GM19193 (cell line): Measurements from ENCODE around the gene CORO2A.

Experiments used
- POLR2A ChIP-seq: IDR thresholded peaks from 4 replicates; pipeline ENCODE4 v1.6.1; 2011; ENCODE audit not compliant: insufficient read depth, insufficient read length; ENCODE audit errors: extremely low read depth

Gene CORO2A, protein sequence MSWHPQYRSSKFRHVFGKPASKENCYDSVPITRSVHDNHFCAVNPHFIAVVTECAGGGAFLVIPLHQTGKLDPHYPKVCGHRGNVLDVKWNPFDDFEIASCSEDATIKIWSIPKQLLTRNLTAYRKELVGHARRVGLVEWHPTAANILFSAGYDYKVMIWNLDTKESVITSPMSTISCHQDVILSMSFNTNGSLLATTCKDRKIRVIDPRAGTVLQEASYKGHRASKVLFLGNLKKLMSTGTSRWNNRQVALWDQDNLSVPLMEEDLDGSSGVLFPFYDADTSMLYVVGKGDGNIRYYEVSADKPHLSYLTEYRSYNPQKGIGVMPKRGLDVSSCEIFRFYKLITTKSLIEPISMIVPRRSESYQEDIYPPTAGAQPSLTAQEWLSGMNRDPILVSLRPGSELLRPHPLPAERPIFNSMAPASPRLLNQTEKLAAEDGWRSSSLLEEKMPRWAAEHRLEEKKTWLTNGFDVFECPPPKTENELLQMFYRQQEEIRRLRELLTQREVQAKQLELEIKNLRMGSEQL

DNA sequence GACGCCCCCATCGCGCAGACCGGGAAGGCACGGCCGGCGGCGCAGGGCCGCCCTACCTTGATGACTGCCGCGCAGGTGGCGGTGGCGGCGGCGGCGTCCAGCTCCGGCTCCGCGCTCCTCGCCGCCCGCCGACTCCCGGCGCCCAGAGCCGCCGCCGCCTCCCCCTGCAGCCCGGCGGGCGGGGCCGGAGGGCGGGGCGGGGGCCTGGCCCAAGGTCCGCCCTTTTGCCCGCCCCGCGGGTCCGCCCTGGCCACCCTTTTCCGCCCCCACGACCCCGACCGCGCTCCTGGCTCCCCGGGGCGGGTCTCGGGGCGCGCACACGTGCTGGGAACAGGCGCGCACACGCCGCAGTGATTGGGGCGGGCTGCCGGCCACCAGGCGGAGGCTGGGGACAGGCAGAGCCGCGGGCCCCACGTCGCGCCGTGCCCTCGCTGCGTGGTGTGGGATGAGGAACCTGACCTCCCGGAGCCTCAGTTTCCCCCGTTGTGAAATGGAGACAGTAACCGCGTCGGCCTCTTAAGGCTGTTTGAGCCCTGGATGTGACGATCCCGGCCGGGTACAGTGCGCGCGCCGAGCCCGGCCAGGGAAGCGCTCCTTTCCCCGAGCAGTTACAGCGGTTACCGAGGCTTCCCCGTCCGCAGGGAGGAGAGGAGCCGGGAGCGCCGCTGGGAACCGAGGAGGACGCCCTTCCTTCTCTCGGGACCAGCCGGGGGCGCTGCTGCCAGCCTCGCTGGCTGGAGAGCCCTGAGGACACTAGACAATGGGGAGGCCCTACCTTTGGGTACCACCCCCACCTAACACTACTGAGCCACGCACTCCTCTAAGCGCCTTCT is at the start of gene CORO2A:
TSS of gene CORO2A (minus strand) at position 135 of the 833 bp plus-strand sequence. CDS start 34,977 bp downstream, outside the sequence.
- TF ChIP-seq POLR2A: no peak

DNA sequence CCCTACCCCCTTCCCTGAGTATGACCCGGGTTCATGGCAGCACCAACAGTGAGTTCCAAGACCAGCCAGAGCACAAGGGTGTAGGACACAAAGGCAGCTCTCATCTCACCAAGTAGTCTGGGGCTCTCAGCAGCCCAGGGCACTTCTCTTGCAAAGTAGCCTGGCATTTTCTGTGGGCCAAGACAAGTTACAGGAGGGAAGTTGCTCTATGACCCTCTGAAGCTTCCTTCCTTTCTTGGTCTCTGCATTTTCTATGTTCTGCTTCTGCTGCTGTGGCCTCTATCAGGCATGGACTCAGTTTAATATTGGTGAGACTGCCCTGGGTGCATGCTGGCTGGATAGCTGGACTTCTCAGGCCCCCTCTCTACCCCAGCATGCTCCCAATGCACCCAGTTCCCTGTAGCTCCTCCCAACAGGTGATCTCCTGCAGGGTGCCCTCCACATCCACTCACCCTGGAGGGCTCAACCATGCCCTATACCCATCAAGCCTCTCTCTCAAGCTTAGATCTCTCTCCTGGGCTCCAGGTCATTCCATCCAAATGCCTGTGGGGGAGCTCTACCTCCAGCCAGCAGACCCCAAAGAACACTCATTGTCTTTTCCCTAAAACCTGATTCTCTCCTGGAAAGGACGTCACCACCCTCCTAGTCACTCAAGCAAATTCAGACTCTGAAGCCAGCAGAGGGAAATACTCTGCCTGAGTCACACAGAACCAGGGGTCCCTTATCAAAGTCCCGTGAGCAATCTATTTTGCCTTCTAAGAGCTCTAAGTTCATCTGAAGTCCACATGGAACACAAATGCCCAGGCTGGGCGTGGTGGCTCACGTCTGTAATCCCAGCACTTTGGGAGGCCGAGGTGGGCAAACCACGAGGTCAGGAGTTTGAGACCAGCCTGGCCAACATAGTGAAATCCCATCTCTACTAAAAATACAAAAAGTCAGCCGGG is 49.2 kb upstream of the CORO2A start:
- no peak for TF ChIP-seq POLR2A

DNA sequence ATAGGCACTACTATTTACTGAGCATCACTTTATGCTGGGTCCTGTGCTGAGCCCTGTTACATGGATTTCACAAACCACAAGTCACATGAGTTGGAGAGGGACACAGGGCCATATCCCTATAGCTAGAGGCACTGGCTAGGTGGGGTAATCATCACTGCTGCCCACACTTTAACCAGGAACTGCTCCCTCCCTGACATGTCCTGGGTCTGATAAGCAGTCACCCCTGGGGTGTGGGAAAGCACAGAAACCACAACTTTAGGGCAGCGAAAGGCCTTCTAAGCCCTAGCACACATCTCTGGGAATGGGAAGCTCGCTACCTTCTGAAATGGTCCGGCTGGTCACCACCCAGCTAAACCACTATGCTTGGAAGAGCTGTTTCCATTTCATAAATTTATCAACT is 48.0 kb upstream of the CORO2A start:
- TF ChIP-seq POLR2A: no peak

DNA sequence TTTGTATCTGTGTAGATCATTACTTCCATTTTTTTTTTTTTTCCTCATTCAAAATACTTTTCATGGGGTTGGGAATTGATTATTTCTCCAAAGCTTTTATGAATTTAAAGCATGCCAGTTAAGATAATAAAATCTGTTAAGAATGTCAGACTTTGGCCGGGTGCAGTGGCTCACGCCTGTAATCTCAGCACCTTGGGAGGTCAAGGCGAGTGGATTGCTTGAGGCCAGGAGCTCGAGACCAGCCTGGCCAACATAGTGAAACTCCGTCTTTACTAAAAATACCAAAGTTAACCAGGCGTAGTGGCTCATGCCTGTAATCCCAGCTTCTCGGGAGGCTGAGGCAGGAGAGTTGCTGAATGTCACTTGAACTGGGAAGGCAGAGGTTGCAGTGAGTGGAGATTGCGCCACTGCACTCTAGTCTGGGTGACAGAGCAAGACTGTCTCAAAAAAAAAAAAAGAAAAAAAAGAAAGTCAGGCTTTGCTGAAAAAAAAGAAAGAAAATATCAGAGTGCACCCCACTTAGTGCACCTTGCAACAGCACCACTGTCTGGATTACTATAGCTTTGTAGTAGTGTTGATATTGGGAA is 44.6 kb upstream of the CORO2A start:
- TF ChIP-seq POLR2A: no peak

GRCh38 chr9:98235126-98235525 is 42.7 kb upstream of the CORO2A start:
- TF ChIP-seq POLR2A: no peak

GRCh38 chr9:98234245-98234825 is 41.9 kb upstream of the CORO2A start:
- TF ChIP-seq POLR2A: no peak

GRCh38 chr9:98232926-98233325 is 40.5 kb upstream of the CORO2A start:
- TF ChIP-seq POLR2A: no peak

- no peak for TF ChIP-seq POLR2A
These were observed 39.5 kb upstream of the CORO2A start for GRCh38 chr9:98231770-98232478.

DNA sequence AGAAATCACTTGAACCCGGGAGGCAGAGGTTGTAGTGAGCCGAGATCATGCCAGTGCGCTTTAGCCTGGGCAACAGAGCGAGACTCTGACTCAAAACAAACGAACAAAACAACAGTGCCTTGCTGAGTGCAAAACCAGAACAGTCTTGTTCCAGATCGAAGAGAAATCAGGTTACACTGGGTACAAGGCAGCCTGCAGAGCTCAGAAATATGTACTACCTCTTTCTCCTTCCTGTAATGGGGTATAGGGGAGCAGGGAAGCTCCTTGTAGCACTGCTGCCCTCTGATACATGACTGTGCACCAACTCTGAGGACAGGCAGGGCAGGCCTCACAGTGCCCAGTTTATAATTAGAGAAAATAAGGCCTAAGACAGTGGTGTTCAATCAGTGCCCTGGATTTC is 38.4 kb upstream of the CORO2A start:
- TF ChIP-seq POLR2A: no peak

GRCh38 chr9:98230304-98230703 is 37.9 kb upstream of the CORO2A start:
- no peak for TF ChIP-seq POLR2A

DNA sequence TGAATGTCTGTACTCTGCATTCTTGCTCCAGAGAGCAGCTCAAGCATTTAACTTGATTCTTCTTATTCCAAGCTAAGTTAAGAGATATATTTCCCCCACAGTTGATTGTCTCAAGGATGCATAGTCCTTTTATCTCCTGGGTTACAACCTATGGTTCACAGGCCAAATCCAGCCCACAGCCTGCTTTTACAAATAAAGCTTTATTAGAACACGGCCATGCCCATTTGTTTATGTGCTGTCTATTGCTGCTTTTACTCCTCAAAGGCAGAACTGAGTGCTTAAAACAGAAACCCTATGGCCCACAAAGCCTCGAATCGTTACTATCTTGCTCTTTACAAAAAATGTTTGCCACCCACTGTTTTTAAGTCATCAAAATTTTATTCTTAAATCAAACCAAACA is 37.2 kb upstream of the CORO2A start:
- no peak for TF ChIP-seq POLR2A

DNA sequence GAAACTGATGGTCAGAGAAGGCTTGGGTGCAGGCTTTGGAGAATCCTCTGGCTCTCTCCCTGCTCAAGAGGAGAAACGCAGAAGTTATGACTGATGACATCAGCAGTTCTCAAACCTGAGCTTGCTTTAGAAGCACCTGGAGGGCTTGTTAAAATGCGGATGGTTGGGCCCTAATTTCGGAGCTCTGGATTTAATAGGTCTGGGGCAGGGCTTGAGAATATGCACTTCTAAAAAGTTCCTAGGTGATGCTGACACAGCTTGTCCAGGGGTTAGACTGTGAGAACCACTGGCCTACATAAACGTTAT is 36.6 kb upstream of the CORO2A start:
- TF ChIP-seq POLR2A: no peak

DNA sequence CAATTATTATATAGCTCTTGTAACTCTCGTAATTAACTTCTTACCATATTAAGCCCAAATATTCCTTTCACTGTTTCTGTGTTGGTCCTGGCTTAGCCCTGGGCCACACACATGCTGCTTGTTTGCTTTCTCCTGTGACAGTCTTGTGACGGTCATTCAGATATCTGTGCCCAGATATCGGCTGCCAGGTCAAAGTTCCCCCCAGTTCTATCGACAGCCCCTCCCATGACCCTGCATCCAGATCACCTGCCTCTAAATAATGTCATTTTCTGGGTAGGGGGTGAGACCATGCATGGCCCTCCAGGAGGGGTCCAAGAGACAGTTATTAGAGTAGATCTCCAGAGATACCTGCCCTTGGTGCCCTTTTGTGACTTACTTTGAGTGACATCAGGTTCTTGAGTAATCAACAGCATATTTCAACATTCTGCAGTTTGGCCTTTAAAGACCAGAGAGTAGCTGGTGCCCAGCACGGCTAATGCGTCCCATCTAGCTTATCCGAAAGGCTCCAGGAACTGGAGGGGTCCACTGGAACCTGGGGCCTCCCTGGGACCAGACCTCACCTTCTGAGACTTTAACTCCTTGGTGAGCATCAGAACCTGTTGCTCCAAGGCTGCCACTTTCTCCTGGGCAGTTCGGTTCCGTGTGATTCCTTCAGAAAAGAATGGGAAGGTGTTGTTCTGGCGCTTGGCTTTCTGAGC is 36.1 kb upstream of the CORO2A start:
- TF ChIP-seq POLR2A: no peak
